ENCODE results near the gene ATP5F1D.

The ATP5F1D gene

DNA sequence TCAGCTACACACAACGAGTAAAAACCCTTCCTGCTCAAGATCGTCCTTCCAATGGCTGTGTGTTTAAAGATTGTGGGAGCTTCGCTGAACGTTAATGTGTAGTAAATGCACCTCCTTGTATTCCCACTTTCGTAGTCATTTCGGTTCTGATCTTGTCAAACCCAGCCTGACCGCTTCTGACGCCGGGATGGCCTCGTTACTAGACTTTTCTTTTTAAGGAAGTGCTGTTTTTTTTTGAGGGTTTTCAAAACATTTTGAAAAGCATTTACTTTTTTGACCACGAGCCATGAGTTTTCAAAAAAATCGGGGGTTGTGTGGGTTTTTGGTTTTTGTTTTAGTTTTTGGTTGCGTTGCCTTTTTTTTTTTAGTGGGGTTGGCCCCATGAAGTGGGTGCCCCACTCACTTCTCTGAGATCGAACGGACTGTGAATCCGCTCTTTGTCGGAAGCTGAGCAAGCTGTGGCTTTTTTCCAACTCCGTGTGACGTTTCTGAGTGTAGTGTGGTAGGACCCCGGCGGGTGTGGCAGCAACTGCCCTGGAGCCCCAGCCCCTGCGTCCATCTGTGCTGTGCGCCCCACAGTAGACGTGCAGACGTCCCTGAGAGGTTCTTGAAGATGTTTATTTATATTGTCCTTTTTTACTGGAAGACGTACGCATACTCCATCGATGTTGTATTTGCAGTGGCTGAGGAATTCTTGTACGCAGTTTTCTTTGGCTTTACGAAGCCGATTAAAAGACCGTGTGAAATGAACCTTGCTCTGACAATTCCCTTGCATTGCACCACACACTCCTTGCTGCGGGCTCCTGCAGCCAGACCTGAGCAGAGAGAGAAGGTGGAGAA, 31.1 kb downstream of the ATP5F1D start:
- peak overlapping the region; percentile 100 for H3K27ac ChIP-seq
- CTCF ChIA-PET, result interaction anchor here (0.6 to 1.7 kb wide), 6 partner anchors 10 to 88 kb away, joined by 4 to 11 read pairs (median 6); no protein-coding TSS in a partner anchor
- POLR2A ChIA-PET (ENCODE audit: low non-redundant PET), result interaction anchor here (0.9 to 1.1 kb wide), 2 partner anchors 8 to 20 kb away, joined by 3 read pairs; no protein-coding TSS in a partner anchor
- TF ChIP-seq, protein P1, sequence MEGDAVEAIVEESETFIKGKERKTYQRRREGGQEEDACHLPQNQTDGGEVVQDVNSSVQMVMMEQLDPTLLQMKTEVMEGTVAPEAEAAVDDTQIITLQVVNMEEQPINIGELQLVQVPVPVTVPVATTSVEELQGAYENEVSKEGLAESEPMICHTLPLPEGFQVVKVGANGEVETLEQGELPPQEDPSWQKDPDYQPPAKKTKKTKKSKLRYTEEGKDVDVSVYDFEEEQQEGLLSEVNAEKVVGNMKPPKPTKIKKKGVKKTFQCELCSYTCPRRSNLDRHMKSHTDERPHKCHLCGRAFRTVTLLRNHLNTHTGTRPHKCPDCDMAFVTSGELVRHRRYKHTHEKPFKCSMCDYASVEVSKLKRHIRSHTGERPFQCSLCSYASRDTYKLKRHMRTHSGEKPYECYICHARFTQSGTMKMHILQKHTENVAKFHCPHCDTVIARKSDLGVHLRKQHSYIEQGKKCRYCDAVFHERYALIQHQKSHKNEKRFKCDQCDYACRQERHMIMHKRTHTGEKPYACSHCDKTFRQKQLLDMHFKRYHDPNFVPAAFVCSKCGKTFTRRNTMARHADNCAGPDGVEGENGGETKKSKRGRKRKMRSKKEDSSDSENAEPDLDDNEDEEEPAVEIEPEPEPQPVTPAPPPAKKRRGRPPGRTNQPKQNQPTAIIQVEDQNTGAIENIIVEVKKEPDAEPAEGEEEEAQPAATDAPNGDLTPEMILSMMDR (conservative IDR thresholded peaks at IDR 0.05; ENCODE audit: low read depth), result no peak
- no peak for DNase-seq (ENCODE audit: low spot score)

DNA sequence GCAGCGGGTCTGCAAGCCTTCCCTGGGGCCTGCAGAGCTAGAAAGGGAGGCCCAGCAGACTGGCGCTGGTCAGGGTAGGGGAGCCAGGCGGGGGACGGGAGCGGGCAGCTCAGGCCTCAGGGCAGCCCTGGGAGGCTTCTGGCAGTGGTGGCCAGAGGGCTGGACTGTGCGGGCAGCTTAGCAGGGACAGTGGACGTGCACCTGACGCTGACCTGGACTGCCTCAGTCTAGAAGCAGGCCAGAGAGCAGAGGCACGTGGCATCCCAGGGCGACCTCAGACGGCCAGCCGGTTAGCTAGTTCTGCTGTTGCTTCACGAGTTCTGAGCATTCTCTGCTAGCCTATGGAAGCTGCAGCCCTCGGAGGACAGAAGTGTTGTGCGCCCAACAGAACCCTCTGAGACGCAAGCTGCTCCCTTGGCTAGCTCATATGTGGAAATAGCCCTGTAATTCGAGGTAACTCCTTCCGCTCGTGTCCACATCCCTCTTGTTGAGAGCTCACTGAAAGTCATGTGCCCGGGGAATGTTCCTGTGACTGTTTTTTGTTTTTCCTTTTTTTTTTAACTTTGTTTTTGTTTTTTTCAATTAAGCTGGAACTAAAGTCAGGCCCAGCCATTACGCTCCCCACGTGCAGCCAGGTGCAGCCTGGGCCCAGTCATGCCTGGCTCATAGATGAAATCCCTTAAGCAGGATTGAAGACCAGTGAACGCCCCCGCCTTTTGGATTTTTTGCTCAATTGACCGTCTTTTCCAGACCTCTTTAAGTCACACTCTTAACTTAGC, 31.9 kb downstream of the ATP5F1D start:
- H3K27ac ChIP-seq, result peak overlapping the region; percentile 100
- TF ChIP-seq, protein P1 (conservative IDR thresholded peaks at IDR 0.05; ENCODE audit: low read depth), result no peak
- CTCF ChIA-PET, result interaction anchor here (0.6 to 1.7 kb wide), 7 partner anchors 24 to 674 kb away, joined by 3 to 11 read pairs (median 4); no protein-coding TSS in a partner anchor
- no peak for DNase-seq (ENCODE audit: low spot score)
- POLR2A ChIA-PET (ENCODE audit: low non-redundant PET), result interaction anchor here (0.9 to 1.1 kb wide), 2 partner anchors 9 to 21 kb away, joined by 3 read pairs; no protein-coding TSS in a partner anchor

DNA sequence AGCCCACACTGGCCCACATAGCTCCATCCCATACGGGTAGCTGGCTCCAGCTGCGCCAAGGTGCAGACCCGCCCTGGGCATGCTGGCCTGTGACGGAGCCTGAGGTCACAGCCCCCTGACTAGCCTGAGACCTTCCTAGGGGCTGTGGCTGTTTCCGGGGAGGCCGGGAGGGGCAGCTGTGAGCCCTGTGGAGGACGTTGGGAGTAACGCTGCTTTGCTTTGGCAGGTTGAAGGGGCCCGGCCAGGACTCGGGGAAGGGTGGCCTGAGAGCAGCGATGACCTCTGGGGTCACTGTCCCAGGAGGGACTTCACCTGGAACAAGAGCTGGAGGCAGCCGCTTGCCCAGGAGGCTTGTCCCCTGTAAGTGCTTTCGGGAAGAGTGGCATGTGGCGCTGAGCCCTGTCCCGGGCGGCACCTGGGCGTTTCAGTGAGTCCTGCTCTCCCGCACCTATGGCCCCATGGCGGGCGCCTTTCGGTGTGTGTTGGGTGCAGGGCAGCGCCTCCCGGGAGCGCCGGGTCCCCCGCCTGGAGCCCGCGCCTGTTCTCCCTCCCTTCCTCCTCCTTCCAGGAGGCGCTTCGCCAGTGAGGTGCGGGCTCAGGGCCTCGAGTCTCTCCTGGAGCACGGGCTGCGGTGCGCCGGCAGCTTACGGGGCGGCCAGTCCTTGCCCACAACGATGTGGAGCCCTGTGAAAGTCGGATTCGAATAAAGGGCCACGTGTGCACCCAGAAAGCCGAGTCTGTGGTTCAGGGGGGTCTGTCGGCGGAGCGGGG, 32.7 kb downstream of the ATP5F1D start:
- TF ChIP-seq, protein P1 (conservative IDR thresholded peaks at IDR 0.05; ENCODE audit: low read depth), result no peak
- CTCF ChIA-PET, result interaction anchor here (0.6 to 1.7 kb wide), 6 partner anchors 25 to 674 kb away, joined by 3 to 11 read pairs (median 4); no protein-coding TSS in a partner anchor
- DNase-seq (ENCODE audit: low spot score), result no peak
- POLR2A ChIA-PET (ENCODE audit: low non-redundant PET), result no interaction called here
- H3K27ac ChIP-seq, result peak overlapping the region; percentile 100

DNA sequence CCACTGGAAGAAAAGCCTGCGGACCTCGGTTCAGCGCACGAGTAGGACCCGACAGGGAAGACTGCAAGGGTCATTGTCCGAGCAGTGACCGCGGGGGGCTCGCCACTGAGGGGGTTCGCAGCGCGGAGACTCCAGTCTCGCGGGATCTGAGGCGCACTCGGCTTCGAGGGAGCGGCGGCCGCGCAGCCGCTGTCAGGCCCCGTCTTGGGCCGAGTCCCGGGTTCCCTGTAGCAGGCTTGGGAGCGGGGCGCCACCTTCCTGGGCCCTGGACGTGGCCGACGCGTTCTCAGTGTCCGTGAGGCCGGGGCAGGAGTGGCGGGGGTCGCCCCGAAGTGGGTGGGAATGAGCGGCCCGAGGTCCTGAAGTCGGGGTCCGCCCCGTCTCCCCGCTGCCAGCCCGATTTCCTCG, 33.3 kb downstream of the ATP5F1D start:
- TF ChIP-seq, protein P1 (conservative IDR thresholded peaks at IDR 0.05; ENCODE audit: low read depth), result no peak
- CTCF ChIA-PET, result no interaction called here
- H3K27ac ChIP-seq, result peak overlapping the region; percentile 100
- POLR2A ChIA-PET (ENCODE audit: low non-redundant PET), result no interaction called here
- DNase-seq (ENCODE audit: low spot score), result no peak

DNA sequence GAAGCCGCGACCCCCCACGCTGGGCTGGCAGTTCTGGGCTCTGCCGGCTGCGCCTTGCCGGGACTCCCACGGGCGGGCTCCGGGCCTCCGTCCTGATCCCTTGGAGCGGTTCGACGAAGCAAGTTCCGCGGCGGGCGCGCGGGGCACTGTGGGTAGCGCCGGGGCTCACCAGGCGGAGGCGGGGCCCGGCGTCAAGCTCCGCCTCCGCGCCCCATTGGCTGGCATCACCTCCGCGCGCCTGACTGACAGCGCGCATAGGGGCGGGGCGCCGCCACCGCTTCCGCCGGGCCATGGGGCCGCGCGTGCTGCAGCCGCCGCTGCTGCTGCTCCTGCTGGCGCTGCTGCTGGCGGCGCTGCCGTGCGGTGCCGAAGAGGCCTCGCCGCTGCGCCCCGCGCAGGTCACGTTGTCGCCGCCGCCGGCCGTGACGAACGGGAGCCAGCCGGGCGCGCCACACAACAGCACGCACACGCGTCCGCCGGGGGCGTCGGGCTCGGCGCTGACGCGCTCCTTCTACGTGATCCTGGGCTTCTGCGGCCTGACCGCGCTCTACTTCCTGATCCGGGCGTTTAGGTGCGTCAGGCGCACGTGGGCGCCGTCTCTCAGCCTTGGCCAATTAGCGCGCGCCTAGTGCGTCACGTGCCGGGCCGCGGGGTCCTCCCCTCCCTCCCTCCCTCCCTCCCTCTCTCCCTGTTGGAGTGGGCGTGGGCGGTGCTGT, 33.9 kb downstream of the ATP5F1D start, which contains the start of gene FAM174C:
FAM174C (plus strand) TSS at position 271 of the 716 bp plus-strand sequence; CDS start at position 291, 20 bp downstream.
- ChIA-PET CTCF (interaction anchor here (0.6 kb wide), 1 partner anchor 58 kb away, joined by 4 read pairs; no protein-coding TSS in a partner anchor), POLR2A (ENCODE audit: low non-redundant PET) (no interaction called here)
- peak; percentile 94 for DNase-seq (ENCODE audit: low spot score)
- TF ChIP-seq, protein P1 (conservative IDR thresholded peaks at IDR 0.05; ENCODE audit: low read depth), result no peak
- peak within 1 kb of the TSS; percentile 100 for H3K27ac ChIP-seq

All from RWPE1 (cell line).